HFFc6 (cell line): ENCODE measurements around the gene PRKAG2. TPM values are rescaled to one million over a fixed set of nuclear protein-coding genes. Genes with fewer than 3 reads are reported as not detected.

ENCODE experiments used
- DNase-seq: peaks from one replicate; pipeline ENCODE4 v3.0.0-alpha.2; 2018
- H3K27ac Mint-ChIP-seq: 2 replicates; pipeline ENCODE4 v1.8.0; 2020; ENCODE audit warnings: mild to moderate bottlenecking, mixed read lengths
- H3K27me3 Mint-ChIP-seq: 2 replicates; pipeline ENCODE4 v1.8.0; 2021; ENCODE audit warnings: mild to moderate bottlenecking, moderate library complexity, mixed read lengths; ENCODE audit not compliant: insufficient read depth
- H3K36me3 Mint-ChIP-seq: 2 replicates; pipeline ENCODE4 v1.8.0; 2021; ENCODE audit warnings: low read depth, mixed read lengths
- H3K4me1 Mint-ChIP-seq: 2 replicates; pipeline ENCODE4 v1.8.0; 2020; ENCODE audit warnings: low read depth, mixed read lengths
- H3K4me3 Mint-ChIP-seq: 2 replicates; pipeline ENCODE4 v1.8.0; 2020; ENCODE audit warnings: mild to moderate bottlenecking, moderate library complexity, mixed read lengths
- H3K9me3 Mint-ChIP-seq: 2 replicates; pipeline ENCODE4 v1.8.0; 2020; ENCODE audit warnings: mild to moderate bottlenecking, mixed read lengths
- total RNA-seq, 6 experiments: library from RNA; stranded (reverse); fragmentation: NEBNext Ultra II Directional; extraction: Animal tissue kit (Norgen Biotek cat#: 25700); gene quantifications; 2 replicates in 1 of 6; 3 replicates in 5 of 6; pipeline ENCODE4 v1.2.3, GENCODE V29; 2021
- TF ChIP-seq, protein P1 (sequence below): fragments of 200-600 bp; sonication (generic); IDR thresholded peaks from 2 replicates; pipeline ENCODE4 v1.5.0; 2021; ENCODE audit warnings: antibody characterized with exemption, mild to moderate bottlenecking

PRKAG2 gene
- total RNA-seq, 6 experiments from 2014 or later: 15.1 to 19.2 (median 18.4) TPM

DNA sequence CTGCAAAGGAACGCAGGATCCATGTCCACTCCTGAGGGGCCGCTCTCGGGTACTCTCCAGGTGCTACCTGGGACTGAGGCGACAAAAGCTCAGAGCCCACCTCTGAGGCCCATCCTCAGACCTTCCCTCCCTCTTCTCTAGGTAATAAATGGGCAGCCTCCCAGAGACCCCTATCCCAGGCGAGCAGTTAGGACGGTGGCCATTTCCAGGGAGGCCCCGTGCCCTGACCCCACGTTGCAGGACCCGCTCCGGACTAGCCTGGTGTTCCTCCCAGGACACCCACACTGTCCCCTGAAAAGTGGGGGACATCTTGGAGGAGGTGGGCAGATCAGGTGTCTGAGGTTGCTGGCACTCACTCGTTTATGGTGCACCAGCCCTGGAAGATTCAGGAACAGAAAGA lies 44.3 kb downstream of the PRKAG2 start:
- Mint-ChIP-seq H3K27ac (no peak overlapping the region), H3K36me3 (no peaks in the 10 kb centered on the region), H3K4me3 (no peak overlapping the region), H3K4me1 (no peaks in the 10 kb centered on the region), H3K9me3 (no peaks in the 10 kb centered on the region), H3K27me3 (peaks cover 56% of the 10 kb centered on the region)
- TF ChIP-seq, protein P1, sequence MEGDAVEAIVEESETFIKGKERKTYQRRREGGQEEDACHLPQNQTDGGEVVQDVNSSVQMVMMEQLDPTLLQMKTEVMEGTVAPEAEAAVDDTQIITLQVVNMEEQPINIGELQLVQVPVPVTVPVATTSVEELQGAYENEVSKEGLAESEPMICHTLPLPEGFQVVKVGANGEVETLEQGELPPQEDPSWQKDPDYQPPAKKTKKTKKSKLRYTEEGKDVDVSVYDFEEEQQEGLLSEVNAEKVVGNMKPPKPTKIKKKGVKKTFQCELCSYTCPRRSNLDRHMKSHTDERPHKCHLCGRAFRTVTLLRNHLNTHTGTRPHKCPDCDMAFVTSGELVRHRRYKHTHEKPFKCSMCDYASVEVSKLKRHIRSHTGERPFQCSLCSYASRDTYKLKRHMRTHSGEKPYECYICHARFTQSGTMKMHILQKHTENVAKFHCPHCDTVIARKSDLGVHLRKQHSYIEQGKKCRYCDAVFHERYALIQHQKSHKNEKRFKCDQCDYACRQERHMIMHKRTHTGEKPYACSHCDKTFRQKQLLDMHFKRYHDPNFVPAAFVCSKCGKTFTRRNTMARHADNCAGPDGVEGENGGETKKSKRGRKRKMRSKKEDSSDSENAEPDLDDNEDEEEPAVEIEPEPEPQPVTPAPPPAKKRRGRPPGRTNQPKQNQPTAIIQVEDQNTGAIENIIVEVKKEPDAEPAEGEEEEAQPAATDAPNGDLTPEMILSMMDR: no peak
- no peak for DNase-seq

DNA sequence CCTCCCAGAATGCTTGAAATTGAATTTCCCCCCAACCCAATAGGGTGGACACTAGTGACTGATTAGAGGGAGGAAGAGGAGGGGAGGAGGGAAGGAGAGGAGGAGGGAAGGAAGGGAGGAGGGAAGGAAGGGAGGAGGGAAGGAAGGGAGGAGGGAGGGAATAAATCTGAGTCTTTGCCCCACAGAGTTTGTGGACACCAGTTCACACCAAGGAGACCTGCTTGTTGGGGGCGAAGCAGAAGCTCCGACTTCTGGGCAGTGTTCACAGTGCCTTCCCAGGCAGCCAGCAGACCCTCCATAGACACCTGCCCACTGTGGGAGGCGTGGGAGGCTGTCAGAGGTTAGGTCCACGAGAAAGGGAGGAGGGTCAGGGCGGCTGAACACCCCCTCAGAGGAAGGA lies 44.8 kb downstream of the PRKAG2 start:
- Mint-ChIP-seq H3K27ac (no peak overlapping the region), H3K9me3 (no peaks in the 10 kb centered on the region), H3K36me3 (no peaks in the 10 kb centered on the region), H3K4me3 (no peak overlapping the region), H3K27me3 (peaks cover 53% of the 10 kb centered on the region), H3K4me1 (no peaks in the 10 kb centered on the region)
- DNase-seq: no peak
- TF ChIP-seq, protein P1: no peak

DNA sequence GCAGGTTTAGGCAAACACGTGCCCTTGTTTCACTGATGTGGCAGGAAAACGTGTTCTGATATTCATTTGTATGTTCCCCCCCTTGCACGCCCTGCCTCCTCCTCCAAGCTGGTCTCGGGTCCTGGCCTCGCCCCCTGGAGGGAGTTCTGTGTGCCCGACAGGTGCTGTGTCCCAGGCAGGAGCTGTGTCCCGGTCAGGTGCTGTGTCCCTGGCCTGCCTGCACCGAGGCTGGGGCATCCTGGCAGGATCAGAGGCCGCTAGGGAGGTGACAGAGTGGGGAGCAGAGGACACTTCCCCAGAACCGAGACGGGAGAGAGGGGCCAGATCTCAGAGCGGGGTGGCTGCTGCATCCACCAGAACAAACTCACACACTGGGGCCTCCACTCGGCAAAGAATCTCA lies 45.3 kb downstream of the PRKAG2 start:
- DNase-seq: no peak
- H3K27ac Mint-ChIP-seq: no peak overlapping the region
- peaks cover 49% of the 10 kb centered on the region for H3K27me3 Mint-ChIP-seq
- H3K36me3 Mint-ChIP-seq: no peaks in the 10 kb centered on the region
- H3K4me1 Mint-ChIP-seq: no peaks in the 10 kb centered on the region
- no peaks in the 10 kb centered on the region for H3K9me3 Mint-ChIP-seq
- no peak overlapping the region for H3K4me3 Mint-ChIP-seq
- TF ChIP-seq, protein P1: no peak

DNA sequence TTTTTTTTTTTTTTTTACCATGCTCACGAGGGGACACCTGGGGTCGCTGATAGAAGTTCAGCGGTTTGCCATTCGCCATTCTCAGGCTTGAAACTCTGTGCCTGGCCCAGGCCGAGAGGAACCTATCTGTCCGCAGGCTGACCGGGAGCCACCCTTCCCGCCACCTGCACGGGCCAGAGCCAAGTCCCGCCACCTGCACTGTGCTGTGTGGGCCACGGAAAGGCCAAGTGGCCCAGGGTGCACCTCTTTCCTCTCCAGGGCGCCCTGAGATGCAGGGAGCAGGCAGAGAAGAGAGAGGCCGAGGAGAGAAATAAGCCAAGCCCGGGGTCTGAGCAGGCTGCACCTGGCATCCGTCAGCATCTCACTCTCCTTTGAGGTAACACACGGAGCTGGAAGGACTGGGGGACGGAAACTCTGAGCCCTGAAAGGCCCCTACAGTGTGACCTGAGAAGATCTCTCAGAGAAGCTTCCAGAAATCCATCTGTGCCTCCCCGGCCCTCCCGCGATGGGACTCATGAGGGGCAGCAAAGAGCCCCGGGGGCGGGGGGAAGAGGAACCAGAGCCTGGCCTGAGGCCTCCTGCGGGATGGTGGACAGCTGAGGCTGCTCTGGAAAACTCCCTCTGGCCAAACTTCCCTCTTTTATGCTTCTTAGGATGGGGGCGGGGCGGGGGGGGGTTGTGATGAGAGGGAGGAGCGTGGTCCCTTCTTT lies 46.6 kb downstream of the PRKAG2 start:
- no peak for DNase-seq

DNA sequence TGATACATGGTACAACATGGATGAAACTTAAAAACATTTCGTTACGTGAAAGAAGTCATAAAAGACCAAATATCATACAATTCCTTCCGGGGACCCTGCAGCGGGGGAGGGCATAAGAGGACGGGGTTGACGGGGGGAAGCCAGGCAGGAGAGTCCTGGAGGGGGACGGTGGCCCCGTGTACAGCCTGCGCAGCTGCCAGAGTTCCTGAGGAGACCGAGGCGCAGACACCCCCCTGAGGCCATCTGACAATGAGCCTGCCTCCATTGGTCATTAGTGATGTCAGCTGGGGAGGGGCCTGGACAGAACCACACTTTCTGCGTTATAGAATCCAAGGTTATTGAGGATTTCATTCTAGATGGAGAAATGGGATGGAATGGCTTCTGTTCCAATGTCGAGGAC lies 47.2 kb downstream of the PRKAG2 start:
- H3K27me3 Mint-ChIP-seq: peaks cover 49% of the 10 kb centered on the region
- no peak overlapping the region for H3K4me3 Mint-ChIP-seq
- H3K9me3 Mint-ChIP-seq: no peaks in the 10 kb centered on the region
- DNase-seq: no peak
- no peaks in the 10 kb centered on the region for H3K36me3 Mint-ChIP-seq
- H3K27ac Mint-ChIP-seq: no peak overlapping the region
- no peaks in the 10 kb centered on the region for H3K4me1 Mint-ChIP-seq
- TF ChIP-seq, protein P1: no peak

More for the DNA sequence above, 46.6 kb downstream of the PRKAG2 start:
- Mint-ChIP-seq H3K9me3 (no peaks in the 10 kb centered on the region), H3K27ac (no peak overlapping the region), H3K4me3 (no peak overlapping the region), H3K36me3 (no peaks in the 10 kb centered on the region), H3K4me1 (no peaks in the 10 kb centered on the region), H3K27me3 (peaks cover 50% of the 10 kb centered on the region)
- TF ChIP-seq, protein P1: no peak
